Measurements from ENCODE around the gene RTL1.

RTL1 gene

GRCh38 chr14:100899884-100900771 lies 3.4 kb downstream of the RTL1 start:
- no peak for TF ChIP-seq CTCF (IDR thresholded peaks at IDR 0.05; ENCODE audit: low read depth, low read length, missing control alignments)
- H3K4me3 ChIP-seq (ENCODE audit: low read depth, low read length) = no peak overlapping the region
- in situ Hi-C loops (cut with HindIII; ENCODE audit: low sequenced_read_pairs) = no loop called here
- no peak for DNase-seq (ENCODE audit: low read depth)

DNA sequence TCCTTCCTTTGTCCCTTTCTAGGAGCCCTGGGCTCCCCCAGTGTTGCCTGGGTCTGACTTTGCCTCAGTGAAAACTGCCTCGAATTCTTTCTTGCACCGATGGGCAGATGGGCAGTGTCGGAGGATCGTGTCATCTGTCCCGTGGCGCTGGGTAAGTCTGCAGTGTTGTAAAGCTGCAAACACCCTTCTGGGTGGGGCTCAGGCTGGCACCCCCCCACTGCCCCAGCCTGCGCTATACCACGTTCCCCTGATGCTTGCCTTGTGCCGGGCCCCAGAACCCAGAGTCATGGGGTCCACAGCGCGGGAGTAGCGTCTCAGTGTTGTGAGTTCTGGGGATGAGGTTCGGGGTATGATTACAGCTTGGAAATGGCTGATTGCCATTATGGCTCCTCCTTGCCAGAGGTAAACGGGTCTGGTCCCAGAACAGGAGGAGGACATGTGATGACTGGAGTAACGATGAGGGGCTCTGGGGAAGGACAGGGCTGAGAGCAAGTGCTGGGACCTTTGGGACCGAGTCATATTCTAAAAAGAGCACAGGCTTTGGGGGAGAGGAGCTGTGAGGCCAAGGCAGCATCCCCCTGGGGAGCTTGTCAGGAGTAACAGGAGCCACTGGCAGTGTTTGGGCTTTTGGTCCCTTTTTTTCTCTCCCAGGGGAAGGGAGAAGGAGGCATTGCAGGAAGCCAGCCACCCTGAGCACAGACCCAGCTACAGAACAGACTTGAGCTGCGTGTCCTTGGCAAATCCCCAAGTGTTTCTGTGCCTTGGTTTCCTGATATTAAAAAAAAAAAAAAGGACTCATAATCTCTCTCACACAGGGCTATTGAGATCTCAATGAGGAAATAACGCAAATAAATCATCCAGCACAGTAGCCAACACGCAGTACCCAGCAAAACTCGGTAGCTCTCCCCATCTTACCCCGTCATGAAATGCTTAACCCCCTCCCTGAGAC lies 4.3 kb downstream of the RTL1 start:
- in situ Hi-C loops (cut with HindIII; ENCODE audit: low sequenced_read_pairs) = no loop called here

GRCh38 chr14:100898465-100898864 lies 5.1 kb downstream of the RTL1 start:
- no peak for TF ChIP-seq CTCF (IDR thresholded peaks at IDR 0.05; ENCODE audit: low read depth, low read length, missing control alignments)
- in situ Hi-C loops (cut with HindIII; ENCODE audit: low sequenced_read_pairs) = no loop called here
- DNase-seq (ENCODE audit: low read depth) = no peak
- H3K4me3 ChIP-seq (ENCODE audit: low read depth, low read length) = no peak overlapping the region

More for the DNA sequence above, 4.3 kb downstream of the RTL1 start:
- no peak for TF ChIP-seq CTCF (IDR thresholded peaks at IDR 0.05; ENCODE audit: low read depth, low read length, missing control alignments)
- no peak for DNase-seq (ENCODE audit: low read depth)
- no peak overlapping the region for H3K4me3 ChIP-seq (ENCODE audit: low read depth, low read length)

GRCh38 chr14:100896369-100897060 lies 7.0 kb downstream of the RTL1 start:
- in situ Hi-C loops (cut with HindIII; ENCODE audit: low sequenced_read_pairs) = no loop called here
- TF ChIP-seq CTCF (IDR thresholded peaks at IDR 0.05; ENCODE audit: low read depth, low read length, missing control alignments) = no peak
- H3K4me3 ChIP-seq (ENCODE audit: low read depth, low read length) = no peak overlapping the region
- DNase-seq (ENCODE audit: low read depth) = no peak

- in situ Hi-C loops (cut with HindIII; ENCODE audit: low sequenced_read_pairs) = no loop called here
- no peak overlapping the region for H3K4me3 ChIP-seq (ENCODE audit: low read depth, low read length)
- TF ChIP-seq CTCF (IDR thresholded peaks at IDR 0.05; ENCODE audit: low read depth, low read length, missing control alignments) = no peak
- no peak for DNase-seq (ENCODE audit: low read depth)
Observed at GRCh38 chr14:100895411-100895810, 8.1 kb downstream of the RTL1 start.

GRCh38 chr14:100894416-100894815 lies 9.1 kb downstream of the RTL1 start:
- in situ Hi-C loops (cut with HindIII; ENCODE audit: low sequenced_read_pairs) = no loop called here
- no peak for TF ChIP-seq CTCF (IDR thresholded peaks at IDR 0.05; ENCODE audit: low read depth, low read length, missing control alignments)
- H3K4me3 ChIP-seq (ENCODE audit: low read depth, low read length) = no peak overlapping the region
- no peak for DNase-seq (ENCODE audit: low read depth)

Measured in astrocyte of the cerebellum (primary cell).